Measurements from ENCODE around the gene FBP1.

Gene FBP1

GRCh38 chr9:94666364-94667099 lies 27.2 kb upstream of the FBP1 start:
- H3K4me1 ChIP-seq (ENCODE audit: insufficient read depth, poor library complexity, severe bottlenecking) = no peaks in the 10 kb centered on the region
- no peak for TF ChIP-seq CTCF (IDR thresholded peaks at IDR 0.05; ENCODE audit: poor library complexity, severe bottlenecking)
- DNase-seq (ENCODE audit: low spot score) = no peak
- H3K36me3 ChIP-seq (ENCODE audit: low read depth) = no peaks in the 10 kb centered on the region
- H3K4me3 ChIP-seq (ENCODE audit: severe bottlenecking) = no peak overlapping the region
- no peaks in the 10 kb centered on the region for H3K27me3 ChIP-seq (ENCODE audit: insufficient read depth, poor library complexity, severe bottlenecking)
- ATAC-seq (ENCODE audit: low read depth) = no peak
- no peak overlapping the region for H3K27ac ChIP-seq (ENCODE audit: poor library complexity, severe bottlenecking)
- no peaks in the 10 kb centered on the region for H3K9me3 ChIP-seq (ENCODE audit: severe bottlenecking)

GRCh38 chr9:94665613-94666012 lies 26.3 kb upstream of the FBP1 start:
- no peak for TF ChIP-seq CTCF (IDR thresholded peaks at IDR 0.05; ENCODE audit: poor library complexity, severe bottlenecking)
- DNase-seq (ENCODE audit: low spot score) = no peak
- H3K27ac ChIP-seq (ENCODE audit: poor library complexity, severe bottlenecking) = no peak overlapping the region

GRCh38 chr9:94664801-94665200 lies 25.5 kb upstream of the FBP1 start:
- DNase-seq (ENCODE audit: low spot score) (no peak), ATAC-seq (ENCODE audit: low read depth) (no peak)
- no peak for TF ChIP-seq CTCF (IDR thresholded peaks at IDR 0.05; ENCODE audit: poor library complexity, severe bottlenecking)
- Histone ChIP-seq H3K27ac (ENCODE audit: poor library complexity, severe bottlenecking) (no peak overlapping the region), H3K9me3 (ENCODE audit: severe bottlenecking) (no peaks in the 10 kb centered on the region), H3K27me3 (ENCODE audit: insufficient read depth, poor library complexity, severe bottlenecking) (no peaks in the 10 kb centered on the region), H3K4me1 (ENCODE audit: insufficient read depth, poor library complexity, severe bottlenecking) (no peaks in the 10 kb centered on the region), H3K36me3 (ENCODE audit: low read depth) (no peaks in the 10 kb centered on the region), H3K4me3 (ENCODE audit: severe bottlenecking) (no peak overlapping the region)

More at GRCh38 chr9:94665613-94666012, 26.3 kb upstream of the FBP1 start:
- Histone ChIP-seq H3K36me3 (ENCODE audit: low read depth) (no peaks in the 10 kb centered on the region), H3K4me1 (ENCODE audit: insufficient read depth, poor library complexity, severe bottlenecking) (no peaks in the 10 kb centered on the region), H3K27me3 (ENCODE audit: insufficient read depth, poor library complexity, severe bottlenecking) (no peaks in the 10 kb centered on the region), H3K4me3 (ENCODE audit: severe bottlenecking) (no peak overlapping the region), H3K9me3 (ENCODE audit: severe bottlenecking) (no peaks in the 10 kb centered on the region)
- no peak for ATAC-seq (ENCODE audit: low read depth)

- Histone ChIP-seq H3K9me3 (ENCODE audit: severe bottlenecking) (no peaks in the 10 kb centered on the region), H3K27me3 (ENCODE audit: insufficient read depth, poor library complexity, severe bottlenecking) (no peaks in the 10 kb centered on the region), H3K36me3 (ENCODE audit: low read depth) (no peaks in the 10 kb centered on the region), H3K27ac (ENCODE audit: poor library complexity, severe bottlenecking) (no peak overlapping the region), H3K4me1 (ENCODE audit: insufficient read depth, poor library complexity, severe bottlenecking) (no peaks in the 10 kb centered on the region), H3K4me3 (ENCODE audit: severe bottlenecking) (no peak overlapping the region)
- ATAC-seq (ENCODE audit: low read depth) = no peak
- DNase-seq (ENCODE audit: low spot score) = no peak
- TF ChIP-seq CTCF (IDR thresholded peaks at IDR 0.05; ENCODE audit: poor library complexity, severe bottlenecking) = no peak
These were observed 24.3 kb upstream of the FBP1 start for GRCh38 chr9:94663640-94664039.

GRCh38 chr9:94663140-94663539 lies 23.8 kb upstream of the FBP1 start:
- H3K9me3 ChIP-seq (ENCODE audit: severe bottlenecking) = no peaks in the 10 kb centered on the region
- no peak overlapping the region for H3K4me3 ChIP-seq (ENCODE audit: severe bottlenecking)
- H3K4me1 ChIP-seq (ENCODE audit: insufficient read depth, poor library complexity, severe bottlenecking) = no peaks in the 10 kb centered on the region
- no peaks in the 10 kb centered on the region for H3K36me3 ChIP-seq (ENCODE audit: low read depth)
- DNase-seq (ENCODE audit: low spot score) (no peak), ATAC-seq (ENCODE audit: low read depth) (no peak)
- no peak overlapping the region for H3K27ac ChIP-seq (ENCODE audit: poor library complexity, severe bottlenecking)
- no peaks in the 10 kb centered on the region for H3K27me3 ChIP-seq (ENCODE audit: insufficient read depth, poor library complexity, severe bottlenecking)
- no peak for TF ChIP-seq CTCF (IDR thresholded peaks at IDR 0.05; ENCODE audit: poor library complexity, severe bottlenecking)
